ENCODE results near the gene ABCC1.

The ABCC1 gene

GRCh38 chr16:16033208-16033717 is 83.8 kb downstream of the ABCC1 start:
- H3K4me3 ChIP-seq (ENCODE audit: low read length): no peak overlapping the region
- TF ChIP-seq CTCF (conservative IDR thresholded peaks at IDR 0.05; ENCODE audit: low read length): no peak
- no peak for DNase-seq (ENCODE audit: low read depth)

GRCh38 chr16:16036359-16036792 is 87.0 kb downstream of the ABCC1 start:
- TF ChIP-seq CTCF (conservative IDR thresholded peaks at IDR 0.05; ENCODE audit: low read length): no peak
- no peak overlapping the region for H3K4me3 ChIP-seq (ENCODE audit: low read length)
- DNase-seq (ENCODE audit: low read depth): no peak

GRCh38 chr16:16037521-16037920 is 88.1 kb downstream of the ABCC1 start:
- H3K4me3 ChIP-seq (ENCODE audit: low read length): no peak overlapping the region
- no peak for TF ChIP-seq CTCF (conservative IDR thresholded peaks at IDR 0.05; ENCODE audit: low read length)
- DNase-seq (ENCODE audit: low read depth): no peak

- no peak for DNase-seq (ENCODE audit: low read depth)
- TF ChIP-seq CTCF (conservative IDR thresholded peaks at IDR 0.05; ENCODE audit: low read length): no peak
- no peak overlapping the region for H3K4me3 ChIP-seq (ENCODE audit: low read length)
Observed at GRCh38 chr16:16037970-16038369, 88.6 kb downstream of the ABCC1 start.

GRCh38 chr16:16038950-16039349 is 89.5 kb downstream of the ABCC1 start:
- H3K4me3 ChIP-seq (ENCODE audit: low read length): no peak overlapping the region
- no peak for DNase-seq (ENCODE audit: low read depth)
- TF ChIP-seq CTCF (conservative IDR thresholded peaks at IDR 0.05; ENCODE audit: low read length): no peak

- no peak overlapping the region for H3K4me3 ChIP-seq (ENCODE audit: low read length)
- TF ChIP-seq CTCF (conservative IDR thresholded peaks at IDR 0.05; ENCODE audit: low read length): no peak
- no peak for DNase-seq (ENCODE audit: low read depth)
Observed at GRCh38 chr16:16041196-16041892, 91.9 kb downstream of the ABCC1 start.

GRCh38 chr16:16042076-16042475 is 92.7 kb downstream of the ABCC1 start:
- DNase-seq (ENCODE audit: low read depth): peak; percentile 95
- TF ChIP-seq CTCF (conservative IDR thresholded peaks at IDR 0.05; ENCODE audit: low read length): no peak
- no peak overlapping the region for H3K4me3 ChIP-seq (ENCODE audit: low read length)

Measured in AG10803 (cell line).